SK-N-SH (cell line): Measurements from ENCODE around the gene MATK. TPM values are rescaled to one million over a fixed set of nuclear protein-coding genes. Genes with fewer than 3 reads are reported as not detected.

Experiments used
- CTCF ChIA-PET: fragments of 300-600, 350-600 bp; formaldehyde crosslinking; extraction: SDS; loops from one replicate; lab custom pipeline; 2021; lab: Yijun Ruan, JAX
- POLR2A ChIA-PET: fragments of 350-600 bp; sonication (Branson Sonifier 250); formaldehyde crosslinking; extraction: SDS; loops from one replicate; lab custom pipeline; 2020; ENCODE audit warnings: antibody characterized with exemption, inconsistent platforms; lab: Yijun Ruan, JAX
- DNase-seq: peaks from one replicate; pipeline ENCODE4 v3.0.0; 2012
- H2AFZ ChIP-seq: fragments of 200-600 bp; sonication (generic); 2 replicates; pipeline ENCODE4 v1.8.1; 2016; ENCODE audit warnings: antibody characterized with exemption, mild to moderate bottlenecking, low read depth
- H3F3A ChIP-seq: fragments of 200-600 bp; sonication (generic); replicated peaks from 2 replicates; pipeline ENCODE3; 2016; ENCODE audit warnings: antibody characterized with exemption, mild to moderate bottlenecking; ENCODE audit not compliant: insufficient read depth
- H3K27ac ChIP-seq, 2 experiments: fragments of 200-500 bp in 1 of 2; fragments of 200-600 bp in 1 of 2; sonication (Bioruptor generic) in 1 of 2; sonication (generic), shearing (Covaris generic) in 1 of 2; 2 replicates each; pipeline versions ENCODE4 v1.5.1 to v1.6.1; 2014 to 2016; ENCODE audit warnings: low read depth in 2 of 2, inconsistent platforms in 1 of 2, low read length in 1 of 2, mild to moderate bottlenecking in 1 of 2, mixed read lengths in 1 of 2
- H3K27me3 ChIP-seq: fragments of 200-600 bp; sonication (generic), shearing (Covaris generic); 2 replicates; pipeline ENCODE4 v1.6.1; 2016; ENCODE audit warnings: mixed run types; ENCODE audit not compliant: insufficient read depth
- H3K36me3 ChIP-seq, 2 experiments: fragments of 200-500 bp in 1 of 2; fragments of 200-600 bp in 1 of 2; sonication (Bioruptor generic) in 1 of 2; sonication (generic) in 1 of 2; replicated peaks in 1 of 2; 2 replicates each; pipeline versions ENCODE3 to v1.5.1; 2014 to 2016; ENCODE audit warnings: low read length in 1 of 2, mild to moderate bottlenecking in 1 of 2; ENCODE audit not compliant: insufficient read depth in 2 of 2, control insufficient read depth in 1 of 2
- H3K4me1 ChIP-seq, 2 experiments: fragments of 200-500 bp in 1 of 2; fragments of 200-600 bp in 1 of 2; sonication (Bioruptor generic) in 1 of 2; sonication (generic), shearing (Covaris generic) in 1 of 2; 2 replicates each; pipeline versions ENCODE4 v1.5.1 to v1.6.1; 2014 to 2016; ENCODE audit warnings: low read depth in 1 of 2, low read length in 1 of 2, mixed run types in 1 of 2; ENCODE audit not compliant: insufficient read depth in 2 of 2, control insufficient read depth in 1 of 2
- H3K4me2 ChIP-seq: fragments of 200-600 bp; sonication (generic), shearing (Covaris generic); 2 replicates; pipeline ENCODE4 v1.6.1; 2017; ENCODE audit warnings: mixed run types
- H3K4me3 ChIP-seq, 2 experiments: fragments of 200-500 bp in 1 of 2; fragments of 200-600 bp in 1 of 2; sonication (Bioruptor generic) in 1 of 2; sonication (generic), shearing (Covaris generic) in 1 of 2; 2 replicates each; pipeline versions ENCODE4 v1.5.1 to v1.8.1; 2014 to 2016; ENCODE audit warnings: low read depth in 2 of 2, inconsistent platforms in 1 of 2, low read length in 1 of 2, mild to moderate bottlenecking in 1 of 2, mixed read lengths in 1 of 2, moderate library complexity in 1 of 2
- H3K79me2 ChIP-seq: fragments of 200-600 bp; sonication (generic); 2 replicates; pipeline ENCODE4 v1.8.1; 2017; ENCODE audit warnings: mild to moderate bottlenecking; ENCODE audit not compliant: insufficient read depth
- H3K9ac ChIP-seq: fragments of 200-600 bp; sonication (generic); 2 replicates; pipeline ENCODE4 v1.6.1; 2017; ENCODE audit warnings: mixed run types
- H3K9me2 ChIP-seq: fragments of 200-600 bp; sonication (generic); 2 replicates; pipeline ENCODE4 v1.6.1; 2017; ENCODE audit warnings: mixed run types
- H3K9me3 ChIP-seq: fragments of 200-600 bp; sonication (generic); 2 replicates; pipeline ENCODE4 v1.6.1; 2017; ENCODE audit warnings: mixed run types, mild to moderate bottlenecking, moderate library complexity
- H4K20me1 ChIP-seq: fragments of 200-600 bp; sonication (generic); 2 replicates; pipeline ENCODE4 v1.6.1; 2017; ENCODE audit warnings: mild to moderate bottlenecking, mixed run types; ENCODE audit not compliant: insufficient read depth
- EP300 ChIP-seq, 2 experiments: IDR thresholded peaks; 2 replicates each; pipeline versions ENCODE4 v1.4.0 to v1.6.1; 2012; ENCODE audit warnings: borderline replicate concordance in 1 of 2, low read depth in 1 of 2, low read length in 1 of 2
- EZH2phosphoT487 ChIP-seq: fragments of 200-600 bp; sonication (generic); IDR thresholded peaks from 2 replicates; pipeline ENCODE4 v1.6.1; 2017; ENCODE audit warnings: low read depth, mixed run types, mild to moderate bottlenecking, antibody characterized with exemption, moderate library complexity, borderline replicate concordance
- FOSL2 ChIP-seq: IDR thresholded peaks from 2 replicates; pipeline ENCODE4 v1.4.0; 2012; ENCODE audit warnings: low read depth, mild to moderate bottlenecking, moderate library complexity, borderline replicate concordance
- FOXM1 ChIP-seq: IDR thresholded peaks from 2 replicates; pipeline ENCODE4 v1.4.0; 2012; ENCODE audit warnings: low read depth, mild to moderate bottlenecking
- GABPA ChIP-seq: IDR thresholded peaks from 2 replicates; pipeline ENCODE4 v1.4.0; 2012; ENCODE audit warnings: low read depth, mild to moderate bottlenecking
- JUND ChIP-seq: IDR thresholded peaks from 2 replicates; pipeline ENCODE4 v1.4.0; 2012
- MXI1 ChIP-seq: IDR thresholded peaks from 2 replicates; pipeline ENCODE4 v1.6.1; 2012; ENCODE audit warnings: mild to moderate bottlenecking, low read depth, low read length, improper control_type of control experiment
- NRF1 ChIP-seq: IDR thresholded peaks from 2 replicates; pipeline ENCODE4 v1.6.1; 2012; ENCODE audit warnings: low read depth, mild to moderate bottlenecking, low read length
- PBX3 ChIP-seq: IDR thresholded peaks from 2 replicates; pipeline ENCODE4; 2012
- POLR2AphosphoS5 ChIP-seq: IDR thresholded peaks from 2 replicates; pipeline ENCODE4 v1.6.1; 2012; ENCODE audit warnings: low read depth, low read length
- RAD21 ChIP-seq: IDR thresholded peaks from 2 replicates; pipeline ENCODE4 v1.6.1; 2012; ENCODE audit warnings: mild to moderate bottlenecking, low read length
- SMC3 ChIP-seq: IDR thresholded peaks from 2 replicates; pipeline ENCODE4 v1.6.1; 2012; ENCODE audit warnings: low read depth, low read length, improper control_type of control experiment
- TEAD4 ChIP-seq: IDR thresholded peaks from 2 replicates; pipeline ENCODE4 v1.4.0; 2012; ENCODE audit warnings: mild to moderate bottlenecking, borderline replicate concordance; ENCODE audit not compliant: insufficient read depth
- USF1 ChIP-seq: IDR thresholded peaks from 2 replicates; pipeline ENCODE4 v1.4.0; 2012; ENCODE audit warnings: low read depth, borderline replicate concordance
- whole genome bisulfite sequencing: methylation state at CpG from one replicate; pipeline ENCODE4 v1.1.6; 2017; ENCODE audit warnings: low lambda C conversion rate; 5-methylcytosine and 5-hydroxymethylcytosine counted together
- polyA plus RNA-seq, 3 experiments: library from polyadenylated mRNA; depleted of rRNA; stranded (reverse); fragments of >200 nt; gene quantifications; 2 replicates each; pipeline ENCODE4 v1.2.3, GENCODE V29; 2012
- TF ChIP-seq, protein P1 (sequence below): IDR thresholded peaks from 2 replicates; pipeline ENCODE4 v1.4.0; 2012; ENCODE audit warnings: low read depth, borderline replicate concordance
- TF ChIP-seq, protein P2 (sequence below): IDR thresholded peaks from 2 replicates; pipeline ENCODE4 v1.4.0; 2012; ENCODE audit warnings: low read depth
- TF ChIP-seq, protein P3 (sequence below): IDR thresholded peaks from 2 replicates; pipeline ENCODE4 v1.6.1; 2012; ENCODE audit warnings: mild to moderate bottlenecking, low read depth, low read length, moderate library complexity

The MATK gene
- polyA plus RNA-seq, 1 of the 3 experiments (the other 2 are of a cell fraction): not detected

GRCh38 chr19:3813473-3814392 is 27.6 kb upstream of the MATK start:
- CTCF ChIA-PET: interaction anchor here (1.9 kb wide), 1 partner anchor 8 kb away, joined by 12 read pairs; no protein-coding TSS in a partner anchor
- Histone ChIP-seq H3K27ac (no peak overlapping the region), H3F3A (no peaks in the 10 kb centered on the region), H3K79me2 (no peaks in the 10 kb centered on the region), H3K4me1 (no peaks in the 10 kb centered on the region), H3K36me3 (no peaks in the 10 kb centered on the region), H4K20me1 (no peaks in the 10 kb centered on the region), H3K27me3 (no peaks in the 10 kb centered on the region), H3K9me3 (no peaks in the 10 kb centered on the region), H3K4me2 (no peak overlapping the region), H2AFZ (no peak overlapping the region), H3K9ac (no peak overlapping the region), H3K9me2 (no peaks in the 10 kb centered on the region), H3K4me3 (no peak overlapping the region)
- POLR2A ChIA-PET: interaction anchor here (1.0 kb wide), 1 partner anchor 9 kb away, joined by 3 read pairs; no protein-coding TSS in a partner anchor
- TF ChIP-seq FOXM1: no peak
- TF ChIP-seq, protein P1, sequence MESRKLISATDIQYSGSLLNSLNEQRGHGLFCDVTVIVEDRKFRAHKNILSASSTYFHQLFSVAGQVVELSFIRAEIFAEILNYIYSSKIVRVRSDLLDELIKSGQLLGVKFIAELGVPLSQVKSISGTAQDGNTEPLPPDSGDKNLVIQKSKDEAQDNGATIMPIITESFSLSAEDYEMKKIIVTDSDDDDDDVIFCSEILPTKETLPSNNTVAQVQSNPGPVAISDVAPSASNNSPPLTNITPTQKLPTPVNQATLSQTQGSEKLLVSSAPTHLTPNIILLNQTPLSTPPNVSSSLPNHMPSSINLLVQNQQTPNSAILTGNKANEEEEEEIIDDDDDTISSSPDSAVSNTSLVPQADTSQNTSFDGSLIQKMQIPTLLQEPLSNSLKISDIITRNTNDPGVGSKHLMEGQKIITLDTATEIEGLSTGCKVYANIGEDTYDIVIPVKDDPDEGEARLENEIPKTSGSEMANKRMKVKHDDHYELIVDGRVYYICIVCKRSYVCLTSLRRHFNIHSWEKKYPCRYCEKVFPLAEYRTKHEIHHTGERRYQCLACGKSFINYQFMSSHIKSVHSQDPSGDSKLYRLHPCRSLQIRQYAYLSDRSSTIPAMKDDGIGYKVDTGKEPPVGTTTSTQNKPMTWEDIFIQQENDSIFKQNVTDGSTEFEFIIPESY: no peak
- TF ChIP-seq JUND: no peak
- no peak for TF ChIP-seq EP300 (IDR thresholded peaks at IDR 0.05; ENCODE audit: borderline replicate concordance in 1 of 2, low read depth in 1 of 2, low read length in 1 of 2)
- no peak for TF ChIP-seq EZH2phosphoT487
- no peak for TF ChIP-seq SMC3
- WGBS: 84% methylated on average over 8 of the region's 22 CpGs
- no peak for DNase-seq

GRCh38 chr19:3810708-3811355 is 24.7 kb upstream of the MATK start:
- WGBS: 75% methylated on average over 18 of the region's 38 CpGs
- H4K20me1 ChIP-seq: no peaks in the 10 kb centered on the region
- peaks cover 7% of the 10 kb centered on the region for H3F3A ChIP-seq
- no peaks in the 10 kb centered on the region for H3K36me3 ChIP-seq
- no peak overlapping the region for H3K4me3 ChIP-seq
- POLR2A ChIA-PET: no interaction called here
- no peaks in the 10 kb centered on the region for H3K79me2 ChIP-seq
- no peak overlapping the region for H2AFZ ChIP-seq
- CTCF ChIA-PET: interaction anchor here (0.8 kb wide), 1 partner anchor 11 kb away, joined by 3 read pairs; no protein-coding TSS in a partner anchor
- DNase-seq: no peak
- no peak overlapping the region for H3K4me2 ChIP-seq
- H3K27ac ChIP-seq: no peak overlapping the region
- no peaks in the 10 kb centered on the region for H3K9me3 ChIP-seq
- H3K9me2 ChIP-seq: no peaks in the 10 kb centered on the region
- H3K9ac ChIP-seq: no peak overlapping the region
- H3K4me1 ChIP-seq: no peaks in the 10 kb centered on the region
- H3K27me3 ChIP-seq: no peaks in the 10 kb centered on the region
- TF ChIP-seq, protein P2, sequence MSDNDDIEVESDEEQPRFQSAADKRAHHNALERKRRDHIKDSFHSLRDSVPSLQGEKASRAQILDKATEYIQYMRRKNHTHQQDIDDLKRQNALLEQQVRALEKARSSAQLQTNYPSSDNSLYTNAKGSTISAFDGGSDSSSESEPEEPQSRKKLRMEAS: no peak
- TF ChIP-seq NRF1 (no peak), PBX3 (no peak), TEAD4 (no peak), GABPA (no peak), POLR2AphosphoS5 (no peak), RAD21 (no peak), EZH2phosphoT487 (no peak), MXI1 (no peak), USF1 (no peak), FOSL2 (no peak)
- TF ChIP-seq, protein P3, sequence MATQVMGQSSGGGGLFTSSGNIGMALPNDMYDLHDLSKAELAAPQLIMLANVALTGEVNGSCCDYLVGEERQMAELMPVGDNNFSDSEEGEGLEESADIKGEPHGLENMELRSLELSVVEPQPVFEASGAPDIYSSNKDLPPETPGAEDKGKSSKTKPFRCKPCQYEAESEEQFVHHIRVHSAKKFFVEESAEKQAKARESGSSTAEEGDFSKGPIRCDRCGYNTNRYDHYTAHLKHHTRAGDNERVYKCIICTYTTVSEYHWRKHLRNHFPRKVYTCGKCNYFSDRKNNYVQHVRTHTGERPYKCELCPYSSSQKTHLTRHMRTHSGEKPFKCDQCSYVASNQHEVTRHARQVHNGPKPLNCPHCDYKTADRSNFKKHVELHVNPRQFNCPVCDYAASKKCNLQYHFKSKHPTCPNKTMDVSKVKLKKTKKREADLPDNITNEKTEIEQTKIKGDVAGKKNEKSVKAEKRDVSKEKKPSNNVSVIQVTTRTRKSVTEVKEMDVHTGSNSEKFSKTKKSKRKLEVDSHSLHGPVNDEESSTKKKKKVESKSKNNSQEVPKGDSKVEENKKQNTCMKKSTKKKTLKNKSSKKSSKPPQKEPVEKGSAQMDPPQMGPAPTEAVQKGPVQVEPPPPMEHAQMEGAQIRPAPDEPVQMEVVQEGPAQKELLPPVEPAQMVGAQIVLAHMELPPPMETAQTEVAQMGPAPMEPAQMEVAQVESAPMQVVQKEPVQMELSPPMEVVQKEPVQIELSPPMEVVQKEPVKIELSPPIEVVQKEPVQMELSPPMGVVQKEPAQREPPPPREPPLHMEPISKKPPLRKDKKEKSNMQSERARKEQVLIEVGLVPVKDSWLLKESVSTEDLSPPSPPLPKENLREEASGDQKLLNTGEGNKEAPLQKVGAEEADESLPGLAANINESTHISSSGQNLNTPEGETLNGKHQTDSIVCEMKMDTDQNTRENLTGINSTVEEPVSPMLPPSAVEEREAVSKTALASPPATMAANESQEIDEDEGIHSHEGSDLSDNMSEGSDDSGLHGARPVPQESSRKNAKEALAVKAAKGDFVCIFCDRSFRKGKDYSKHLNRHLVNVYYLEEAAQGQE: no peak
